ENCODE measurements around the gene PRDX2.
"Not testable (repeated sequence)": the region's sequence is repeated elsewhere in the genome, so short reads cannot be mapped to it uniquely, and the experiment has no call there.

PRDX2 gene

GRCh38 chr19:12801466-12802266 lies at the start of gene PRDX2, which contains the start of gene THSD8:
PRDX2 (minus strand) TSS chr19:12801800; CDS start chr19:12801261, 539 bp downstream.
THSD8 (plus strand) TSS chr19:12802069; CDS start chr19:12802072, 3 bp downstream.
- peak in 57 of 58 donors; percentile 23 to 90 (median 71) for DNase-seq

DNA sequence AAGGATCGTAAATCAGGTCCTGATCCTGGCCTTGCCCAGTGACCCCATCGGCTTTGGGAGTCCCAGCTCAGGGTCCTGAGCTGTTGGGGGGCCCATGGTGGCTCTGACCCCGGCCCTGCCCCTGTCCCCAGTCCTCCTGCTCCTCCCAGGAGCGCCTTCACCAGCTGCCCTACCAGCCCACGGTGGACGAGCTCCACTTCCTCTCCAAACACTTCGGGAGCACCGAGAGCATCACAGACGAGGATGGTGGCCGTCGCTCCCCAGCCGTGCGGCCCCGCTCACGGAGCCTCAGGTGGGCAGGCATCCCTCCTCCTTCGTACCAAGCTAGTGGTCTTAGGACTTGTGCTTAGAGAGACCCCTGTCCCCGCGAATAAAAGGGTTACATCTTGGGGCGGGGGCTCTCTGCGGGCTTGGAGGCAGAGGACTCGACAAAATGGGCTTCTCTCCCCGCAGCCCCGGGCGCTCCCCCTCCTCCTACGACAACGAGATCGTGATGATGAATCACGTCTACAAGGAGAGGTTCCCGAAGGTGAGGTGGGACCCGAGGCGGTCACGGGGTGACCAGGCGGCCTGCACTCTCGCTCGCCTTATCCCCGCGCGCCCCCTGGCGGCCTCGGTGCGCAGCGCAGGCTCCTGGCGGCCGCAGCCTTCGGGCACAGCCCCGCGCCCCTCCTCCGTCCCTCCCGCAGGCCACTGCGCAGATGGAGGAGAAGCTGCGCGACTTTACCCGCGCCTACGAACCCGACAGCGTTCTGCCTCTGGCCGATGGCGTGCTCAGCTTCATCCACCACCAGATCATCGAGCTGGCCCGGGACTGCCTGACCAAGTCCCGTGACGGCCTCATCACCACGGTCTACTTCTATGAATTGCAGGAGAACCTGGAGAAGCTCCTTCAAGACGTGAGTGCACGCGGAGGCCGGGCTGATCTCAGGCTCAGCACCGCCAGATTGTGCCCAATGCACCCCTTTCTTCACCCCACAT lies 45.8 kb upstream of the PRDX2 start:
- peak in 55 of 58 donors; percentile 6 to 88 (median 64) for DNase-seq

- not testable (repeated sequence) for DNase-seq
These were observed 45.0 kb upstream of the PRDX2 start for GRCh38 chr19:12846613-12847012.

- DNase-seq: no peak
These were observed 42.6 kb upstream of the PRDX2 start for GRCh38 chr19:12843999-12844732.

DNA sequence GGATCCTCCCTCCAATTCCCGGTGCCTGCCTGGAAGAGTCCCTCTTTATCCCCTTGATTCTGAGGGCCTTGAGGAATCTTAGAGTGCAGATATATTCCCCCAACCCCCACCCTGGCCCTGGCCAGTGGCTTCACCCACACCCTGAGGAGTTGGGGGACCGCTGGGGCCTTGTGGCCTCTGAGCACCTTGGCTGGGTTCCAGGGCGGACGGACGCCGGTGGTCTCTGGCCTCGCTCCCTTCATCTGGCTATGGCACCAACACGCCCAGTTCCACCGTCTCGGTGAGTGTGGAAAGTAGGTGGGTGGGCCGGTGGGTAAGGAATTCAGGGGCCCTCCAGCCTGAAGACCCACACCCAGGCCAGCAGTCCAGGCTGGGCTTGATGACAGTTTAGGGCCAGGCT lies 41.7 kb upstream of the PRDX2 start:
- DNase-seq: no peak

DNA sequence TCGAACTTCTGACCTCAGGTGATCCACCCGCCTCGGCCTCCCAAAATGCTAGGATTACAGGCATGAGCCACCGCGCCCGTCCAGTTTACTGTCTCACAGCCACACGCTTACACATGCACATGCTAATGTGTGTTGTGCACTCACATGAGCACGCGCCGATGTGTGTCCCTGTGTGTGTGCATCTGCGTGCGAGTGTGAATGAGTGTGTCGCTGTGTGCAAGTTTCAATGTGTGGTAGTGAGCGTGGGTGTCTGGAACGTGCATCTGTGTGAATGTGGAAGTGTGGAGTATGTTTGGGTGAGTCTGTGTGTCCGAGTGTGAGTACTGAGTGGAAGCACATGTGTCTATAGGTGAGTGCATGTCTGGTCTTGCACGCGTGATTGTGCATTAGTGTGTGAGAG lies 40.9 kb upstream of the PRDX2 start:
- no peak for DNase-seq

GRCh38 chr19:12841094-12841493 lies 39.5 kb upstream of the PRDX2 start:
- DNase-seq: peak in 16 of 58 donors; percentile 13 to 64 (median 32)

- peak in 32 of 58 donors; percentile 7 to 76 (median 39) for DNase-seq
These were observed 38.8 kb upstream of the PRDX2 start for GRCh38 chr19:12840091-12841079.

GRCh38 chr19:12838886-12839756 lies 37.5 kb upstream of the PRDX2 start:
- peak in 5 of 58 donors; percentile 1 to 25 (median 15) for DNase-seq

GRCh38 chr19:12838182-12838885 lies 36.7 kb upstream of the PRDX2 start, which contains the start of gene MAST1:
MAST1 (plus strand) TSS chr19:12838515; CDS start chr19:12838573, 58 bp downstream.
- peak in 27 of 58 donors; percentile 7 to 74 (median 30) for DNase-seq

- no peak for DNase-seq
These were observed 35.6 kb upstream of the PRDX2 start for GRCh38 chr19:12837225-12837624.

DNA sequence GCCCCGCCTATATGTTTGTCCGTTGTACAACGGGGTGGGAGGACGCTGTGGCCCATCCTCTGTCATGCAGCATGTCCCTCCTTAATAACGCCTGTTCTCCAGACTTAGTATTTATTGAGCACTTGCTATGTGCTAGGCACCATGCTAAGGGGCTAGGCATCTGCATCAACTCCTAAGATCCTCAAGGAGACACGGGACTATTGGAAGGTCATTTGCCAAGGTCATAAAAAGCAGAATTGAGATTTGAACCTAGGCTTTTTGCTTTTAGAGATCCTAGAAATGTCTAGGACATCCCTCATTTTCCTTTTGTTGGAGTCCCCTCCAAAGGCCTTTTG lies 34.9 kb upstream of the PRDX2 start:
- no peak for DNase-seq

GRCh38 chr19:12834976-12835757 lies 33.6 kb upstream of the PRDX2 start:
- DNase-seq: peak in 24 of 58 donors; percentile 9 to 72 (median 33)

- peak in 32 of 58 donors; percentile 4 to 78 (median 42) for DNase-seq
These were observed 33.0 kb upstream of the PRDX2 start, which contains the start of gene RTBDN for GRCh38 chr19:12834566-12834943. RTBDN (minus strand) TSS chr19:12834579; CDS start chr19:12829979, 4,600 bp downstream.

- peak in 21 of 58 donors; percentile 4 to 66 (median 28) for DNase-seq
These were observed 32.4 kb upstream of the PRDX2 start for GRCh38 chr19:12833738-12834565.

- DNase-seq: no peak
These were observed 31.8 kb upstream of the PRDX2 start for GRCh38 chr19:12833418-12833737.

All from anterior cingulate cortex (tissue), 58 donors.